ENCODE data around the gene CSNK1G1.
A peak's percentile ranks its signal among the peaks of the same experiment; 100 is the strongest.

The CSNK1G1 gene

DNA sequence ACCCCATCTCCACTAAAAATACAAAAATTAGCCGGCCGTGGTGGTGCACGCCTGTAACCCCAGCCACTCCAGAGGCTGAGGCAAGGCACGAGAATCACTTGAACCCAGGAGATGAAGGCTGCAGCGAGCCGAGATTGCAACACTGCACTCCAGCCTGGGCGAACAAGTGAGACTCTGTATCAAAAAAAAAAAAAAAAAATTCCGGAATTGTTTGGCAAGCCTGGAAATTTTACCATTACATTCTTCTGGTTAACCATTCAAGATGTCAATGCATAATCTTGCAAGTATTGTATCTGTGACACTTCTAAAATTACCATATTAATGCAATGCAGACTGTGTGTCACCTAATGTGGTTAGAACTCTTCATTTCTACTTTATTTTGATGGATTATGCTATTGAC is 67.0 kb downstream of the CSNK1G1 start:
- Mint-ChIP-seq H3K4me3 (no peak overlapping the region), H3K4me1 (peaks cover 7% of the 10 kb centered on the region), H3K36me3 (ENCODE audit: low read depth) (no peaks in the 10 kb centered on the region), H3K27me3 (ENCODE audit: low read depth, poor library complexity) (peaks cover 4% of the 10 kb centered on the region), H3K9me3 (no peaks in the 10 kb centered on the region), H3K27ac (peak overlapping the region; percentile 60)
- TF ChIP-seq, protein P1, sequence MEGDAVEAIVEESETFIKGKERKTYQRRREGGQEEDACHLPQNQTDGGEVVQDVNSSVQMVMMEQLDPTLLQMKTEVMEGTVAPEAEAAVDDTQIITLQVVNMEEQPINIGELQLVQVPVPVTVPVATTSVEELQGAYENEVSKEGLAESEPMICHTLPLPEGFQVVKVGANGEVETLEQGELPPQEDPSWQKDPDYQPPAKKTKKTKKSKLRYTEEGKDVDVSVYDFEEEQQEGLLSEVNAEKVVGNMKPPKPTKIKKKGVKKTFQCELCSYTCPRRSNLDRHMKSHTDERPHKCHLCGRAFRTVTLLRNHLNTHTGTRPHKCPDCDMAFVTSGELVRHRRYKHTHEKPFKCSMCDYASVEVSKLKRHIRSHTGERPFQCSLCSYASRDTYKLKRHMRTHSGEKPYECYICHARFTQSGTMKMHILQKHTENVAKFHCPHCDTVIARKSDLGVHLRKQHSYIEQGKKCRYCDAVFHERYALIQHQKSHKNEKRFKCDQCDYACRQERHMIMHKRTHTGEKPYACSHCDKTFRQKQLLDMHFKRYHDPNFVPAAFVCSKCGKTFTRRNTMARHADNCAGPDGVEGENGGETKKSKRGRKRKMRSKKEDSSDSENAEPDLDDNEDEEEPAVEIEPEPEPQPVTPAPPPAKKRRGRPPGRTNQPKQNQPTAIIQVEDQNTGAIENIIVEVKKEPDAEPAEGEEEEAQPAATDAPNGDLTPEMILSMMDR (IDR thresholded peaks at IDR 0.05), result no peak
- no peak for DNase-seq

DNA sequence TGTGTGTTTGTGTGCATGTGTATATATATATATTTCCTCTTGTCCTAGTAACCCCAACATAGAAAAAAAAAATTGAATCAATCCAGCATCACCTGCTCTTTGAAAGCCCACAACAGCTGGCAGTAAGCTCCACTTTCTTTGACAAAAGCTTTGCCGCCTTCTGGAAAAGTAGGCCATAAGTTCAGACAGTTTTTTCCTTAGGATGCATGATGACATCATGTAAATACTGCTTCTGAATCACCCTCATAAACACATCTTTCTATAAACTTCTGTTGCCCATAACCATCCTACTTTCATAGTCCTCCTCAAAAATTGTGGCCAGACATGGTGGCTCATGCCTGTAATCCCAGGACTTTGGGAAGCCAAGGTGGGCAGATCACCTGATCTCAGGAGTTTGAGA is 67.4 kb downstream of the CSNK1G1 start:
- H3K36me3 Mint-ChIP-seq (ENCODE audit: low read depth), result no peaks in the 10 kb centered on the region
- no peak overlapping the region for H3K4me3 Mint-ChIP-seq
- no peaks in the 10 kb centered on the region for H3K9me3 Mint-ChIP-seq
- peaks cover 7% of the 10 kb centered on the region for H3K4me1 Mint-ChIP-seq
- H3K27me3 Mint-ChIP-seq (ENCODE audit: low read depth, poor library complexity), result peaks cover 4% of the 10 kb centered on the region
- no peak for DNase-seq
- H3K27ac Mint-ChIP-seq, result peak overlapping the region; percentile 60
- TF ChIP-seq, protein P1 (IDR thresholded peaks at IDR 0.05), result no peak

DNA sequence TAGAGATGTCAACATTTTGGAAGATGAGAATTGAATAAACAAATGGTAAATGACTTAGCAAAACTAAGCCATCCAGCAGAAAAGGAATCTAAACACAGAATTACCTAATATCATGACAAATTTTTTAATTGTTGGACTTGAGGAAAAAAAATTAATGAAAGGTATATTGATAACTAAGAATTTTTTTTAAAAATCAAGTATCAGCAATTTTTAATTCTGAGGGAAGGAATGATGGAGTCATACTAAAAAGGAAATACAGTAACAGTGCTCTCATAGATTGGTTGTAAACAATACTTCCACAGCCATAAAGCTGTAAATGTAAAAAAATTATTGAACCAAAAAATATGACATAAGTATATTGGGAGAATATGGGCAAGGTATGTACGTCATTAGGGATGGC is 68.0 kb downstream of the CSNK1G1 start:
- no peak for DNase-seq
- TF ChIP-seq, protein P1 (IDR thresholded peaks at IDR 0.05), result no peak
- no peaks in the 10 kb centered on the region for H3K36me3 Mint-ChIP-seq (ENCODE audit: low read depth)
- peaks cover 4% of the 10 kb centered on the region for H3K27me3 Mint-ChIP-seq (ENCODE audit: low read depth, poor library complexity)
- H3K4me3 Mint-ChIP-seq, result no peak overlapping the region
- peaks cover 7% of the 10 kb centered on the region for H3K4me1 Mint-ChIP-seq
- no peaks in the 10 kb centered on the region for H3K9me3 Mint-ChIP-seq
- no peak overlapping the region for H3K27ac Mint-ChIP-seq

DNA sequence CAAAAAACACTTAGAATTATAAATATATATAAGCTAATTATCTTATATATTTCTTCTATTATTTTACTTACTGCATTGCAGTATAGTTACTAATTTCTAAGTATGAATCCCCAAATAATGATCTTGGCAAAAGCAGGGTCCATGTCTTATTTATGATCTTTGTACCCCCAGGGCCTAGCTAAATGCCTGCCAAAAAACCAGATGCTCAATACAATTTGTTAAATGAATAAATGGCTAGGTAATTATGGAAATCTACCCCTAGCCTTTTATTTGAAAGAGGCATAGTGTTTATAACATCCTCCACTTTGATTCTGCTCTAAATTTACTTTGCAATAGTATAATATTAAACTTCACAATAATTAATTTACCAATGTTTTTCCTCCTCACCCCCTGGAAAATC is 69.5 kb downstream of the CSNK1G1 start:
- TF ChIP-seq, protein P1 (IDR thresholded peaks at IDR 0.05), result no peak
- Mint-ChIP-seq H3K36me3 (ENCODE audit: low read depth) (no peaks in the 10 kb centered on the region), H3K4me3 (no peak overlapping the region), H3K4me1 (peaks cover 7% of the 10 kb centered on the region), H3K9me3 (no peaks in the 10 kb centered on the region), H3K27me3 (ENCODE audit: low read depth, poor library complexity) (peaks cover 4% of the 10 kb centered on the region), H3K27ac (no peak overlapping the region)
- DNase-seq, result no peak

DNA sequence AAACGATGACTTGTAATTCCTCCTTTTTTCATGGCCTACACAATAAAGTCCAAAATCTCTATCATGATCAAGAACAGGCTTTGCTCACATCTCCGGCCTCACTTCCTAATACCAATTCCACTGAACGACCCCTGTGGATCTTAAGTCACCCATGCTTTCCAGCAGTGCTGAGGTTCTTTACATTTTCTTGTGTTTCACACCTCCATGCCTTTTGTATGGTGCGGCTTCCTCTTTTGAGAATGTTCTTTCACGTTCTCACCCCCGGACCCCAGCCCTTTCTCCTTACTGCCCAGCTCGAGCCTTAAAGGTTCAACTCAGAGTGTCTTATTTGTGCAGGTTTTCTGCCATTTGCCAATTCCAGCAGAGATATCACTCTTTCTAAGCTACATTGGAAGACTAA is 70.1 kb downstream of the CSNK1G1 start:
- peaks cover 7% of the 10 kb centered on the region for H3K4me1 Mint-ChIP-seq
- no peak overlapping the region for H3K4me3 Mint-ChIP-seq
- DNase-seq, result no peak
- TF ChIP-seq, protein P1 (IDR thresholded peaks at IDR 0.05), result no peak
- peaks cover 4% of the 10 kb centered on the region for H3K27me3 Mint-ChIP-seq (ENCODE audit: low read depth, poor library complexity)
- peak overlapping the region; percentile 61 for H3K27ac Mint-ChIP-seq
- H3K9me3 Mint-ChIP-seq, result no peaks in the 10 kb centered on the region
- peaks cover 5% of the 10 kb centered on the region for H3K36me3 Mint-ChIP-seq (ENCODE audit: low read depth)

DNA sequence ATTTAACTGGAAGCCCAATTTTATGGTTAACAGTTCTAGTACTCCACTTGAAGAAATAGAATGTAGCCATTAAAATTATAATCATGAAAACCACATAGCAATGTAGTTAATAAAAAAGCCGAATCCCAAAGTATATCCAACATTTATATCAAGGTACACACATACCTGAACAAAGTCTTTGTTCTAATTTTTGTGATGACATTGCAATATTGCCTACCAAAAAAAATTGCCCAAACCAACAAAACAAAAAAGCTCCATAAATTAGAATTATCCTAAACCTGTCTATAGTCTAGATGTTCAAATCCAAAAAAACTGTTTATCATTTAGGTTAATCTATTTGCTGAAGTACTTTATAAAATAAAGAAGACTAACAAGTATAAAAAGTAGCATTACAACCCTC is 70.8 kb downstream of the CSNK1G1 start:
- Mint-ChIP-seq H3K4me3 (no peak overlapping the region), H3K4me1 (peaks cover 7% of the 10 kb centered on the region), H3K27ac (no peak overlapping the region), H3K27me3 (ENCODE audit: low read depth, poor library complexity) (peaks cover 4% of the 10 kb centered on the region), H3K9me3 (no peaks in the 10 kb centered on the region), H3K36me3 (ENCODE audit: low read depth) (peaks cover 12% of the 10 kb centered on the region)
- DNase-seq, result no peak
- TF ChIP-seq, protein P1 (IDR thresholded peaks at IDR 0.05), result no peak

Data from nephron progenitor cell (in vitro differentiated cells).